ENCODE data around the gene POLD4. TPM values are rescaled to one million over a fixed set of nuclear protein-coding genes. Genes with fewer than 3 reads are reported as not detected.

Gene POLD4
- total RNA-seq, 4 donors from 2014 or later, result 74.3 to 329 (median 272) TPM

- TF ChIP-seq CTCF (IDR thresholded peaks at IDR 0.05) (no peak), POLR2A (IDR thresholded peaks at IDR 0.05) (no peak)
- peaks cover 3 to 30% (median 16%) of the 10 kb centered on the region in 4 donors for H3K4me1 ChIP-seq
Measured at GRCh38 chr11:67378544-67378943, 25.2 kb upstream of the POLD4 start.

GRCh38 chr11:67376873-67377808 lies 23.8 kb upstream of the POLD4 start:
- Histone ChIP-seq H3K36me3 (no peaks in the 10 kb centered on the region), H3K4me3 (no peak overlapping the region), H3K27me3 (no peaks in the 10 kb centered on the region), H3K4me1 (peaks cover 3 to 31% (median 18%) of the 10 kb centered on the region in 4 donors), H3K9me3 (no peaks in the 10 kb centered on the region), H3K27ac (no peak overlapping the region)
- DNase-seq, result no peak
- no peak for TF ChIP-seq CTCF (IDR thresholded peaks at IDR 0.05)
- no peak for TF ChIP-seq POLR2A (IDR thresholded peaks at IDR 0.05)

More at GRCh38 chr11:67378544-67378943, 25.2 kb upstream of the POLD4 start:
- Histone ChIP-seq H3K9me3 (no peaks in the 10 kb centered on the region), H3K27me3 (no peaks in the 10 kb centered on the region), H3K36me3 (no peaks in the 10 kb centered on the region), H3K27ac (no peak overlapping the region), H3K4me3 (no peak overlapping the region)
- DNase-seq, result no peak

- Histone ChIP-seq H3K36me3 (no peaks in the 10 kb centered on the region), H3K4me3 (no peak overlapping the region), H3K27me3 (no peaks in the 10 kb centered on the region), H3K9me3 (no peaks in the 10 kb centered on the region), H3K4me1 (peaks cover 3 to 40% (median 18%) of the 10 kb centered on the region in 4 donors), H3K27ac (no peak overlapping the region)
- TF ChIP-seq CTCF (IDR thresholded peaks at IDR 0.05) (no peak), POLR2A (IDR thresholded peaks at IDR 0.05) (no peak)
- DNase-seq, result no peak
Measured at GRCh38 chr11:67376063-67376820, 22.9 kb upstream of the POLD4 start.

GRCh38 chr11:67375320-67376055 lies 22.1 kb upstream of the POLD4 start:
- no peak overlapping the region for H3K4me3 ChIP-seq
- peaks cover 3 to 47% (median 23%) of the 10 kb centered on the region in 4 donors for H3K4me1 ChIP-seq
- no peak overlapping the region for H3K27ac ChIP-seq
- DNase-seq, result no peak
- TF ChIP-seq CTCF (IDR thresholded peaks at IDR 0.05) (no peak), POLR2A (IDR thresholded peaks at IDR 0.05) (no peak)
- H3K9me3 ChIP-seq, result no peaks in the 10 kb centered on the region
- H3K27me3 ChIP-seq, result no peaks in the 10 kb centered on the region
- no peaks in the 10 kb centered on the region for H3K36me3 ChIP-seq

GRCh38 chr11:67374571-67375281 lies 21.4 kb upstream of the POLD4 start:
- no peaks in the 10 kb centered on the region for H3K27me3 ChIP-seq
- H3K4me3 ChIP-seq, result peak overlapping the region in 2 of 4 donors; percentile 79 to 95
- no peak for DNase-seq
- no peaks in the 10 kb centered on the region for H3K9me3 ChIP-seq
- TF ChIP-seq POLR2A (IDR thresholded peaks at IDR 0.05) (no peak), CTCF (IDR thresholded peaks at IDR 0.05) (no peak)
- H3K36me3 ChIP-seq, result no peaks in the 10 kb centered on the region
- peak overlapping the region; percentile 90 to 96 (median 94) for H3K27ac ChIP-seq
- peaks cover 3 to 55% (median 24%) of the 10 kb centered on the region in 4 donors for H3K4me1 ChIP-seq
